GM18520 (cell line): ENCODE results near the gene SPNS1.
"Not testable (repeated sequence)": the region's sequence is repeated elsewhere in the genome, so short reads cannot be mapped to it uniquely, and the experiment has no call there.

Source experiments
- ATAC-seq: cut with Tn5 transposase; IDR thresholded peaks from one replicate; pipeline ENCODE4 v1.9.1; 2021; ENCODE audit not compliant: unreplicated experiment

The SPNS1 gene

DNA sequence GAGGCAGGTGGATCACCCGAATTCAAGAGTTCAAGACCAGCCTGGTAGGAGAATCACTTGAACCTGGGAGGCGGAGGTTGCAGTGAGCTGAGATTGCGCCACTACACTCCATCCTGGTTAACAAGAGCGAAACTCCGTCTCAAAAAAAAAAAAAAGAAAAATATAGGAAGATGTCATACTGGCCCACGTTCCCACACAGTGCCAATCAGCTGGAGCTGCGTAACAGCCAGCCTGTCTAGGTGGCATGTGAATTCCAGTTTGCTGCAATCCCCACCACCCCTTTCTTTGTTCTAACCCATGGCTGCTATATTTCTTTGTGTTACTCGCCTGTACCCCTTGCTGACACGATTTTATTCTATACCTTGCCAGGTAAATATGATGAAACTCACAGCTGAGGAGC lies 16.4 kb upstream of the SPNS1 start:
- ATAC-seq: no peak

DNA sequence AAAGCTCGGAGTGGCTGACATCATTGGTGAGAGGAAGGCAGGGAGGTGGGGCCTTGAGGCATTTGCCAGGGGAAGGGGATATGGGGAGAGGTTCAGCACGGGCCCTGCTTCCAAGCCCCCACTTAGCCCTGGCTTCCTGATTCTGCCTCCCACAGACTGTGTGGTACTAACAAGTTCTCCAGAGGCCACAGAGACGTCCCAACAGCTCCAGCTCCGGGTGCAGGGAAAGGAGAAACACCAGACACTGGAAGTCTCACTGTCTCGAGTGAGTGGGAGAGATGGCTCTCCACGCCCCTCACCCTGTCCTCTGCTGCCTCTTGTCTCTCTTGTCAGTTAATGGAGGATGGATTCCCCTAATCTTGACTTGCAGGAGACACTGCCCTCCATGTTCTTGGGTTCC lies 15.7 kb upstream of the SPNS1 start:
- no peak for ATAC-seq

DNA sequence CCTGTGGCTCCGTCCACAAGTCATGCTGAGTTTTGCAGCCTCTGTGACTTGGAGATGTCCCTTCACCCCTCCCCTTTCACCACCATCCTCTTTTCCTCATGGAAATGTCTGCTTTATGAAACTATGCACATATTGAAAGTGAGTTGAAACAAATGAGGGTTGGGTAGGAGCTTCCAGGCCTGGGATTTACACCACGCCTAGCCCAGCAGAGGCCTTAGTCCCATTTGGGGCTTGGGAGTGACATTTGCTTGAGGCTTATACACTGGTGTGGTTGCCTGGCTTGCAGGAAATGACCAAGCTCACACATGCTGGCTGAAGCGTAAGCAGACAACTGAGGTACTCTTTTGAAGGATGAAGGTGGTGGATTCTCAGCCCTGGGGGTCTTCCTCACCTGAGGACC lies 10.5 kb upstream of the SPNS1 start:
- no peak for ATAC-seq

DNA sequence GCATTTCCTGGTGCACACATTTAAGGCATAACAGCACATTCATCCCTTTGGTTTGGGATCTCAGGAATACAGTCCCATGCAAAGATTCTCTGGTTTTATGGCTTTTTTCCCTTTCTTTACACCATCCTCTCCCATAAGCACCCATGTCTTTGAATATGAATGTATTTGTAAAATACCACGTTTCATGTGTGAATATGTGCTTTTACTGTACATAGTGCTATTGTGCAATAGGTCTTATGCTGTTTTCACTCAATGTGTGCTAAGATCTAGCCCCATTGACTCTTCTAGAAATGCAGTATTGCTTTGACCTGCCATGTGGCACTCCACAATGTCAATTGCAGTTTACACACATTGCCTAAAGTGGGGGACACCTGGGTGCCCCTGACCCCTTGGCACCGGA lies 10.1 kb upstream of the SPNS1 start:
- no peak for ATAC-seq

DNA sequence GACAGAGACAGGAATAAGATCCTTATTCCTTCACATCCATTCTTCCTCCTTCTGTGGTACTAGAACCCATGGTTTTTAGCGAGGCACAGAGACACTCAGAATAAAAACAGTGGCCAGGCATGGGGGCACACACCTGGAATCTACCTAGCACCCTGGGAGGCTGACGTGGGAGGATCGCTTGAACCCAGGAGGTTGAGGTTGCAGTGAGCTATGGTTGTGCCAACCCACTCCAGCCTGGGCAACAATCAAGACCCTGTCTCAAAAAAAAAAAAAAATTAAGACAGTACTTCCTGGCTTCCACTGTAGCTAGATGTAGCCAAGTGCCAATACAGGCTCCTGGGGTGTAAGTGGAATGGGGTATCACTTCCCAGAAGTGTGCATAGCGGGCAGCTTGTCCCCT lies 7.4 kb upstream of the SPNS1 start:
- no peak for ATAC-seq

DNA sequence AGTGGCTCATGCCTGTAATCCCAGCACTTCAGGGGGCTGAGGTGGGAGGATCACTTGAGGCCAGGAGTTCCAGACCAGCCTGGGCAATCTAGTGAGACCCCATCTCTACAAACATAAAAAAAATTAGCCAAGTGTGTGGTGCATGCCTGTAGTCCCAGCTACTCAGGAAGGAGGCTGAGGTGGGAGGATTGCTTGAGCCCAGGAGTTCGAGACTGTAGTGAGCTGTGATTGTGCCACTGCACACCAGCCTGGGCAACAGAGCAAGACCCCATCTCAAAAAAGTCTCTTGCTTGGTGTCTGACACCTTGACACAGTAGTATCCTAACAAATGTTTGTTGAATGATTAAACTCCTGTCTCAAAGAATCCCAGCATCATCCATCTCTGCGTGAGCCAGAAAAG lies 4.9 kb upstream of the SPNS1 start:
- ATAC-seq: not testable (repeated sequence)

DNA sequence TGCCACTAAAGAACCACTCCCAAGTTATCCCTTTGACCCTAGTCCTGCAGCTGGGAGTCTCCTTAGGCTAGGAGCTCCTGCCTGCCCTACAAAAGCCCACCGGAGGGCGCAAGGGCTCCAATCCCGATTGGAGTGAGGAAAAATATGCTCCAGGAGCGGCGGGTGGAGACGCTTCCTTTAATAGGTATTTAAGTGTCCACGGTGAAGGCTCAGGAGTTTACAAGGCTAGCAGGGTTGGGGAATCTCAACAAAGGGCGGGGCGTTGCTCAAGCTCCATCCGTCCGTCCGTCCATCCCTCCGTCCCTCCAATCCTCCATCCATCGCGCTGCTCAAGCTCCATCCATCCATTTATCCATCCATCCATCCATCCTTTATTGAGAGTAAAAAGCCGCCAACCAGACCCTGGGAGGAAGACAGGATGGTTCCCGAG lies 556 bp upstream of the SPNS1 start:
- ATAC-seq: no peak

DNA sequence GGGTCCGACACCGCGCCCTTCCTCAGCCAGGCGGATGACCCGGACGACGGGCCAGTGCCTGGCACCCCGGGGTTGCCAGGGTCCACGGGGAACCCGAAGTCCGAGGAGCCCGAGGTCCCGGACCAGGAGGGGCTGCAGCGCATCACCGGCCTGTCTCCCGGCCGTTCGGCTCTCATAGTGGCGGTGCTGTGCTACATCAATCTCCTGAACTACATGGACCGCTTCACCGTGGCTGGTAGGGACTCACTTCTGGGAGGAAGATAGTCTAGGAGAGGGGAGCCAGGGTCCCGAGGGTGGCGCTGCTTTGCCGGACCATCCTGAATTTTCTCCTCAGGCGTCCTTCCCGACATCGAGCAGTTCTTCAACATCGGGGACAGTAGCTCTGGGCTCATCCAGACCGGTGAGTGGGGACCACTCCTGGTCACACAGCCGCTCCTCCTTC lies 601 bp downstream of the SPNS1 start:
- no peak for ATAC-seq

DNA sequence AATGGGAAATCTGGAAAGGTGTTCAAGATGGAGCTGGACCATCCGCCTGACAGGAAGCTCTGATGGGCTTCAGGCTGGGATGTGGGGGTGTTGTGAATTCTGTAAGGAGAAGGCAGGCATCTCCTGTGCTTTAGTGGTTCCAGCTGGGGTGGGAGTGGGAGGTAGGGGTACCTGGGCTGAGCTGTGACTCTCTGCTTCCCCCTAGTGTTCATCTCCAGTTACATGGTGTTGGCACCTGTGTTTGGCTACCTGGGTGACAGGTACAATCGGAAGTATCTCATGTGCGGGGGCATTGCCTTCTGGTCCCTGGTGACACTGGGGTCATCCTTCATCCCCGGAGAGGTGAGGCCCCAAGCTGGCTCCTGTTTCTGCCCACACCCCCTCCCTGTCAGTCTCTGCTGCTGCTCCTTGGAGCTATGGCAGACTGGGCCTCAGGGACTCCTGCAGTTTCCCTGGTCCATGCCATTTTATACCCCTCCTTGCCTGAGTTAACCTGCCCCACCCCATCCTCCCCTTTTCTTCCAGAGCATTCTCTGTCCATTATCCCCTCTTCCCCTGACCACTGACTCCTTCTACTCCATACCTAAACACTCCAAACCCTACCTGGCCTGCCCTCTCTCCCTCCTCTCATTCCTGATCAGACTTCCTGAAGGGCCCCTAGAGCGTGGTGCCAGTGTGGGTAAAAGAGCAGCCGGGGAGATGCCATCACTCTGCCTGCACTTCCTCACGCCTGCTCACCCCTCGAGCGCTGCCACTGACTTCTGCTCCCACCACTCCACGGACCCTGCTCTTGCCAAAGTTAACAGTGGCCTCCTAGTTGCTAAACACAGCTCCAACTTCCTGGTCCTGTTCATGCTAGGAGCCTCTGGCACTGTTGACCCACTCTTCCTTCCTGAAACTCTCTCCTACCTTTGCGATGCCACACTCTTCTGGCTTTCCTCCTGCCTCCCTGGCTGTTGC lies 3.4 kb downstream of the SPNS1 start:
- ATAC-seq: no peak

DNA sequence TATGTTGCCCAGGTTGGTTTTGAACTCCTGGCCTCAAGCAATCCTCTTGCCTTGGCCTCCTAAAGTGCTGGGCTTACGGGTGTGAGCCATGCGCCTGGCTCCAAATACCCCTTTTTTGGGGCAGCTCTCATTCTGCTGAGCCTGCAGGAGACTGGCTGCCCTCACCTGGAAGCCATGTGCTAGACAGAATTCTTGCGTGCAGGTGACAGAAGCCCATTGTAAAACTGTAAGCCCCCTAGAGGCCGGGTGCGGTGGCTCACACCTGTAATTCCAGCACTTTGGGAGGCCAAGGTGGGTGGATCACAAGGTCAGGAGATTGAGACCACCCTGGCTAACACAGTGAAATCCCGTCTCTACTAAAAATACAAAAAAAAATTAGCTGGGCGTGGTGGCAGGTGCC lies 5.8 kb downstream of the SPNS1 start:
- ATAC-seq: not testable (repeated sequence)

DNA sequence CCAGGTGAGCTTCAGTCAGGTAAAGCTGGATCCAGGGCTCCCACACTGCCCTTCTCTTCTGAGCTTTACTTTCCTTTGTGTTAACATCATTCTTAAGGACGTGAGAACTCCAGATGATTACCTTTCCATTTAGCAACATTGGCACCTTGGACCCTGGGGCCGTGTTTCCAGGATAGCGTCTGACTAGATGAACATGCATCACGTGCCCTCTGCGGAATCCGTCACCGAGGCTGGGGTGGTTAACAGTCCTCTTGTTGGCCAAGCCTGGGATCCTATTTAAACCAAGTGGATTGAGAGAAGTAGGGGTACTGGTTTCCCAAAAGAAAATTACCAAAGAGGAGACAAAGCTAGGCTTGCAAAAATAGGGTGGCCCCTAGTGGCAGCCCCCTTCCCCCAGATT lies 6.4 kb downstream of the SPNS1 start:
- no peak for ATAC-seq

DNA sequence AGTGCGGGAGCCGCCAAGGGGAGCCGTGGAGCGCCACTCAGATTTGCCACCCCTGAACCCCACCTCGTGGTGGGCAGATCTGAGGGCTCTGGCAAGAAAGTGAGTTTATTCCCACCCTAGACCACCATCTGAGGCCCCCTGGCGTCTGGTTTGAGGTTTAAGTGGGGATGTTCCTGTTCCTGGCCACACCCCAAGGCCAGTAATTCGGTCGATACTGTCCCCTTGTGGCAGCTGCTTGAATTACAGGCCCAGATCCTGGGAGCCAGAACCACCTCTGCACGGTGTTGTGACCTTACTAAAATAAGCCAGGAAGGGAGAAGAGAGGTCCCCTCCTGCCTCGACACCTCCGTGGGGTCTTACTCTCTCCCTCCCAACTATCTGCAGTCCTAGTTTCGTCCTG lies 6.9 kb downstream of the SPNS1 start:
- no peak for ATAC-seq

DNA sequence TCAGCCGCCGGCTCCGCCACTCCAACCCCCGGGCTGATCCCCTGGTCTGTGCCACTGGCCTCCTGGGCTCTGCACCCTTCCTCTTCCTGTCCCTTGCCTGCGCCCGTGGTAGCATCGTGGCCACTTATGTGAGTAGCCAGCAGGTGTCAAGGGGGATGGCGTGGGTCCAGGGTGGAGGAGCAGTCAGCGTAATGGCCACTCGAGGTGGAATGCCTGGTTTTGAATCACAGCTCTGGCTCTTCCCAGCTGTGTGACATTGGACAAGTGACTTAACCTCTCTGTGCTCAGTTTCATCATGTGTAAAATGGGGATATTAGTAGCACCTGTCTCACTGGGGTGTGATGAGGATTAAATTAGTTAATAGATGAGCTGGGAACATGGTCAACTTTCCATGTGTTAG lies 7.8 kb downstream of the SPNS1 start:
- ATAC-seq: no peak

DNA sequence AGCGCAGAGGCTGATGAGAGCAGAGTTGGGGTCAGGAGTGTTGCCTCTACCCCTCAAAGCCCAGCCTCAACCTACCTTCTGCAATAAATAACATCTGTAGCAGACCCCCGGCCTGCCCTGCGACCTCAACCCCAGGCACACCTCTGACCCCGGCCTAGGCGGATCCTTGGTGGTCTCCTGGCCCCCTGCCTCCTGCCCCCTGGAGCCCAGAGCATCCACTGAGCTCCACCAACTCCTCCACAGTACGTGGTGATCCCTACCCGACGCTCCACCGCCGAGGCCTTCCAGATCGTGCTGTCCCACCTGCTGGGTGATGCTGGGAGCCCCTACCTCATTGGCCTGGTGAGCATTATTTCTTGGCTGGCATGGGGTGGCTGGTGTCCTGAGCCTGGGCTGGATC lies 8.4 kb downstream of the SPNS1 start:
- ATAC-seq: no peak

DNA sequence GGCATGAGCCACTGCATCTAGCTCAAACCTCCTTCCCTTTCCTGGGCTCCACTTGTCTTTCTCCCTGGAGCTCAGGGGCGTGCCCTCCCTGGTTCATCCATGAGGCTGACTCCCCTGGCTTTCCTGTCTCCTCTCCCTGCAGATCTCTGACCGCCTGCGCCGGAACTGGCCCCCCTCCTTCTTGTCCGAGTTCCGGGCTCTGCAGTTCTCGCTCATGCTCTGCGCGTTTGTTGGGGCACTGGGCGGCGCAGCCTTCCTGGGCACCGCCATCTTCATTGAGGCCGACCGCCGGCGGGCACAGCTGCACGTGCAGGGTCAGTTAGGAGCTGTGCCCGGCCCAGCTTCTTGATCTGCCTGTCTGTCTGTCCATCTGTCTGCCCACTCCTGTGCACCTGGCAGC lies 9.1 kb downstream of the SPNS1 start:
- no peak for ATAC-seq

DNA sequence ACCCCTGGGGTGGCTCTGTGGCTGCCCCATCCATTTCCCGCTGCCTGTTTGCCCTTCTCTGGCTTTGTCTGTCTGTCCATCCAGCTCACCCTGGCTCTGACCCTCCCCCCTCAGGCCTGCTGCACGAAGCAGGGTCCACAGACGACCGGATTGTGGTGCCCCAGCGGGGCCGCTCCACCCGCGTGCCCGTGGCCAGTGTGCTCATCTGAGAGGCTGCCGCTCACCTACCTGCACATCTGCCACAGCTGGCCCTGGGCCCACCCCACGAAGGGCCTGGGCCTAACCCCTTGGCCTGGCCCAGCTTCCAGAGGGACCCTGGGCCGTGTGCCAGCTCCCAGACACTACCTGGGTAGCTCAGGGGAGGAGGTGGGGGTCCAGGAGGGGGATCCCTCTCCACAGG lies 9.5 kb downstream of the SPNS1 start:
- no peak for ATAC-seq

DNA sequence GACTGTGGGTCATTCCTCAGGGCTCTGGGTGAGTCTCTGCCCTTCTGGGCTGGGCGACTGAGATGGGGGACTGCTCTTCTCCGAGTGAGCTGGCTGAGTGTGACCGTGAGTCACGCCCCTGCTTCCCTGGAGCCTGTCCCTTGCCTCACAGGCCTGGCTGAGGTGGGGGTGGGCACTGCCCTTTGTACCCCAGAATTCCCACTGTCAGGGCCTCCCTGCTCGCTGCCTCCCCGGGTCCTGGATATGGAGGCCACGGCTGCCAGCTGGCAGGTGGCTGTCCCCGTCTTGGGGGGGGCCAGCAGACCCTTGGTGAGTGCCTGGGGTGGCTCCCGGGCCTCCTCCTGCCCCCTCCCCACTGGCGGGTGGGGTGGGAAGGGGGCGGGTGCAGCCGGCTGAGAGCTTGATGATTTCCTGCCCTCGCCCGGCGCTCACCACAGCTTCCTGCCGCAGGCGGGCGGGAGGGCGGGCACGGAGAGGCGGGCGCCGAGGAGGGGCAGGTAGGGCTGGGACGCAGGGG lies 10.1 kb downstream of the SPNS1 start, which contains the start of gene LAT:
Gene LAT, plus strand, starts transcription at position 434 of the 517 bp plus-strand sequence. CDS start 366 bp downstream, outside the sequence.
- no peak for ATAC-seq

DNA sequence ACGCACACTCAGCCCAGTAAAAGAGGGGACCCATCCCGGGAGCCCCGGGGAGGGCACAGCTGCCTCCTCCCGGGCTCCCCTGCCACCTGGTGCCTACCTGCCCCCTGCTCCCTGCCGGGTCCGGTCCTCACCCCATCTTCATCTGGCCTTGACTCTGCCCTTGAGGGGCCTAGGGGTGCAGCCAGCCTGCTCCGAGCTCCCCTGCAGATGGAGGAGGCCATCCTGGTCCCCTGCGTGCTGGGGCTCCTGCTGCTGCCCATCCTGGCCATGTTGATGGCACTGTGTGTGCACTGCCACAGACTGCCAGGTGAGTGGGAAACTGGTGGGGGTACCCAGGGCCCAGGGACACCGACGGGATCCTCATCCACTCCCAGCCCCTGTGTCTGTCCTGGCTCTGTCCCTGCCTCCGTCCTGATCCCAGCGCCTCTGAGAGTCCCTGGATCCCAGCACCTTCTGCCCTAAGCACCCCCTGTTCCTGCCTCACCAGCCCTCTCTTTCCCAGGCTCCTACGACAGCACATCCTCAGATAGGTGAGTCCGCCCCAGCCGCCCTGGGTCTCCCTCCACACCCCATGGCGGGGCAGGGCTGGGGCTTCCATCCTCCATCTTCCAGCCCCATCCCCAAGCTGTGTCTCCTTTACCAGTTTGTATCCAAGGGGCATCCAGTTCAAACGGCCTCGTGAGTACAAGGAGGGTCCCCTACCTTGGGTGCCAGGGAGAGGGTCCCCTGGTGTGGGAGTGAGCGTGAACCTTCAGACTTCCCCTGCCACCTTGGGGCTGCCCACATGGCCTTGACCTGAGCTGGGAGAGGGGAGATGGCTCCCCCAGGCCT lies 10.8 kb downstream of the SPNS1 start:
- no peak for ATAC-seq

DNA sequence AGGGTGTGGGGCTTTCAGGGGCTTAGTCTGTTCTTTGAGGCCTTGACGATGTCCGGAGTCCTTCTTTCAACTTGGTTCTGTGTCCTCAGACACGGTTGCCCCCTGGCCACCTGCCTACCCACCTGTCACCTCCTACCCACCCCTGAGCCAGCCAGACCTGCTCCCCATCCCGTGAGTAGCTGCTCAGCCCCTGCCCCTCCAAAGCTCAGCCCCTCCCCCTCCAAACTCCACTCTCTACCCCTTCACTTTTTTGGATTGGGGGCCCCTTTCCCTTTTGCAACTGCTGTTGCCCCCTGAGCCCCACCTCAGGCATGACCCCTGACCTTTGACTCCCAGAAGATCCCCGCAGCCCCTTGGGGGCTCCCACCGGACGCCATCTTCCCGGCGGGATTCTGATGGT lies 11.5 kb downstream of the SPNS1 start:
- no peak for ATAC-seq

DNA sequence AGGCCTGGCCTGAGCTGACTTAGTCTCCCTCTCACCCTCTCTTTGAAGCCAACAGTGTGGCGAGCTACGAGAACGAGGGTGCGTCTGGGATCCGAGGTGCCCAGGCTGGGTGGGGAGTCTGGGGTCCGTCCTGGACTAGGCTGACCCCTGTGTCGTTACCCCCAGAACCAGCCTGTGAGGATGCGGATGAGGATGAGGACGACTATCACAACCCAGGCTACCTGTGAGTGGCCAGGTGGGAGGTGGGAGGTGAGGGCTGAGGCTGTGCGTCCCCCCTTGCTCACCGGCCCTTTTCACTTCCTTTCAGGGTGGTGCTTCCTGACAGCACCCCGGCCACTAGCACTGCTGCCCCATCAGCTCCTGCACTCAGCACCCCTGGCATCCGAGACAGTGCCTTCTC lies 11.9 kb downstream of the SPNS1 start:
- ATAC-seq: no peak

DNA sequence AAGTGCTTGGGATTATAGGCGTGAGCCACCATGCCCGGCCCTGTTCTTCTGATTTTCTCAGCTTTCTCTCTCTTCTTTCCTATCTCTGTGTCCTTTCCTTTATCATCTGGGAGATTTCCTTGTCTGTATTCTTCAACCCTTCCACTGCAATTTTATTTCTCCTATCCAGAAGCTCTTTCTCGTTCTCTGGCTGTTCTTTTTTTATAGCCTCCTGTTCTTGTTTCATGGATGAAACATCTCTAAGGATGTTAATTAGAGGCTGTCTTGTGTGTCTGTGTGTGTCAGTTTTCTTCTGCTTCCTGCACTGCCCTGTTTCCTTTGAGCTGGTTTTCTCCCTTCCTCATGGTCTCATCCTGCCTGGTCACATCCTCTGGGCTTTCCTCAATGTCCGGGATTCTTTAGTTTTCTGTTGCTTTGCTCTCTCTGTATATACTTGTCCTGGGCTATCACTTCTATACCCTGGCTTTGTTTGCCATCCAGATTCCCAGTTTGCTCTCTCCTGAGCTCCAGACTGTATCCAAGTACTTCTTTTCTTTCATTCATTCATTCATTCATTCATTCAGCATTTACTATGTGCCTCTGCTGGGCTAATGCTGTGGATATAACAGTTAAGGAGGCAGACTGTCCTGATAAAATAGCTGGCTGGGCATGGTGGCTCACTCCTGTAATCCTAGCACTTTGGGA lies 12.7 kb downstream of the SPNS1 start:
- ATAC-seq: no peak
